GM12892 (cell line): ENCODE data around the gene PCDHGA7.
"Not testable (repeated sequence)": the region's sequence is repeated elsewhere in the genome, so short reads cannot be mapped to it uniquely, and the experiment has no call there.

Experiments
- POLR2A ChIP-seq: IDR thresholded peaks from 2 replicates; pipeline ENCODE4 v1.6.1; 2011; ENCODE audit warnings: low read depth, low read length, control low read depth
- POLR2AphosphoS5 ChIP-seq: IDR thresholded peaks from 2 replicates; pipeline ENCODE4 v1.6.1; 2011; ENCODE audit warnings: low read depth, low read length, control low read depth
- TAF1 ChIP-seq: IDR thresholded peaks from 2 replicates; pipeline ENCODE4 v1.6.1; 2011; ENCODE audit warnings: low read depth, mild to moderate bottlenecking, control low read depth, low read length, borderline replicate concordance

GRCh38 chr5:141340781-141341354 is 41.7 kb upstream of the PCDHGA7 start:
- not testable (repeated sequence) for TF ChIP-seq POLR2A, TAF1, POLR2AphosphoS5
